ENCODE data around the gene GAL. TPM values are rescaled to one million over a fixed set of nuclear protein-coding genes. Genes with fewer than 3 reads are reported as not detected.

The GAL gene
- total RNA-seq, 2 donors from 2014 or later: 98.9 to 166 TPM

GRCh38 chr11:68654978-68655377, 29.4 kb upstream of the GAL start:
- Histone ChIP-seq H3K4me1 (ENCODE audit: control insufficient read depth, insufficient read depth, low read length) (no peaks in the 10 kb centered on the region), H3K36me3 (ENCODE audit: control insufficient read depth, insufficient read depth, low read length) (no peaks in the 10 kb centered on the region), H3K9ac (ENCODE audit: extremely low read depth, low read length, poor library complexity, severe bottlenecking) (no peak overlapping the region), H3K27ac (ENCODE audit: low read depth, low read length) (no peak overlapping the region), H3K9me3 (ENCODE audit: control insufficient read depth, low read length) (peaks cover 10% of the 10 kb centered on the region), H3K4me3 (ENCODE audit: low read length) (no peak overlapping the region), H3K27me3 (ENCODE audit: control insufficient read depth, insufficient read depth, low read length, poor library complexity, severe bottlenecking) (no peaks in the 10 kb centered on the region)
- 92 to 95% methylated on average over 8 of the region's 8 CpGs for WGBS, 2 experiments (ENCODE audit: insufficient coverage in 1 of 2, insufficient read length in 1 of 2)
- Mint-ChIP-seq H3K4me3 (no peak overlapping the region), H3K27ac (no peak overlapping the region), H3K36me3 (ENCODE audit: low read depth) (no peaks in the 10 kb centered on the region), H3K4me1 (no peaks in the 10 kb centered on the region), H3K9me3 (peaks cover 7% of the 10 kb centered on the region), H3K27me3 (ENCODE audit: insufficient read depth) (peaks cover 2% of the 10 kb centered on the region)
- no peak for DNase-seq
- TF ChIP-seq CTCF (conservative IDR thresholded peaks at IDR 0.05): no peak

- H3K9me3 ChIP-seq (ENCODE audit: control insufficient read depth, low read length): peaks cover 10% of the 10 kb centered on the region
- no peak overlapping the region for H3K27ac Mint-ChIP-seq
- H3K27me3 ChIP-seq (ENCODE audit: control insufficient read depth, insufficient read depth, low read length, poor library complexity, severe bottlenecking): no peaks in the 10 kb centered on the region
- H3K27ac ChIP-seq (ENCODE audit: low read depth, low read length): no peak overlapping the region
- 86 to 92% methylated on average over 7 of the region's 7 CpGs for WGBS, 2 experiments (ENCODE audit: insufficient coverage in 1 of 2, insufficient read length in 1 of 2)
- no peak overlapping the region for H3K9ac ChIP-seq (ENCODE audit: extremely low read depth, low read length, poor library complexity, severe bottlenecking)
- no peaks in the 10 kb centered on the region for H3K36me3 ChIP-seq (ENCODE audit: control insufficient read depth, insufficient read depth, low read length)
- H3K36me3 Mint-ChIP-seq (ENCODE audit: low read depth): no peaks in the 10 kb centered on the region
- peaks cover 2% of the 10 kb centered on the region for H3K27me3 Mint-ChIP-seq (ENCODE audit: insufficient read depth)
- no peak for DNase-seq
- no peaks in the 10 kb centered on the region for H3K4me1 Mint-ChIP-seq
- H3K4me1 ChIP-seq (ENCODE audit: control insufficient read depth, insufficient read depth, low read length): no peaks in the 10 kb centered on the region
- no peak overlapping the region for H3K4me3 Mint-ChIP-seq
- H3K9me3 Mint-ChIP-seq: peaks cover 7% of the 10 kb centered on the region
- no peak for TF ChIP-seq CTCF (conservative IDR thresholded peaks at IDR 0.05)
- H3K4me3 ChIP-seq (ENCODE audit: low read length): no peak overlapping the region
Observed at GRCh38 chr11:68655406-68655805, 28.9 kb upstream of the GAL start.

- Histone ChIP-seq H3K4me1 (ENCODE audit: control insufficient read depth, insufficient read depth, low read length) (no peaks in the 10 kb centered on the region), H3K9ac (ENCODE audit: extremely low read depth, low read length, poor library complexity, severe bottlenecking) (no peak overlapping the region), H3K27ac (ENCODE audit: low read depth, low read length) (no peak overlapping the region), H3K4me3 (ENCODE audit: low read length) (no peak overlapping the region), H3K27me3 (ENCODE audit: control insufficient read depth, insufficient read depth, low read length, poor library complexity, severe bottlenecking) (no peaks in the 10 kb centered on the region), H3K9me3 (ENCODE audit: control insufficient read depth, low read length) (peaks cover 10% of the 10 kb centered on the region), H3K36me3 (ENCODE audit: control insufficient read depth, insufficient read depth, low read length) (no peaks in the 10 kb centered on the region)
- no peak for DNase-seq
- peaks cover 7% of the 10 kb centered on the region for H3K9me3 Mint-ChIP-seq
- 93 to 94% methylated on average over 8 of the region's 8 CpGs for WGBS, 2 experiments (ENCODE audit: insufficient coverage in 1 of 2, insufficient read length in 1 of 2)
- H3K4me1 Mint-ChIP-seq: no peaks in the 10 kb centered on the region
- TF ChIP-seq CTCF (conservative IDR thresholded peaks at IDR 0.05): no peak
- no peak overlapping the region for H3K27ac Mint-ChIP-seq
- no peaks in the 10 kb centered on the region for H3K36me3 Mint-ChIP-seq (ENCODE audit: low read depth)
- no peak overlapping the region for H3K4me3 Mint-ChIP-seq
- peaks cover 3% of the 10 kb centered on the region for H3K27me3 Mint-ChIP-seq (ENCODE audit: insufficient read depth)
Observed at GRCh38 chr11:68655806-68656205, 28.5 kb upstream of the GAL start.

Data from endodermal cell (in vitro differentiated cells).